ENCODE data around the gene MACF1. TPM values are rescaled to one million over a fixed set of nuclear protein-coding genes. Genes with fewer than 3 reads are reported as not detected.
A peak's percentile ranks its signal among the peaks of the same experiment; 100 is the strongest.

MACF1 gene
- total RNA-seq, 4 donors from 2014 or later = 386 to 627 (median 576) TPM

DNA sequence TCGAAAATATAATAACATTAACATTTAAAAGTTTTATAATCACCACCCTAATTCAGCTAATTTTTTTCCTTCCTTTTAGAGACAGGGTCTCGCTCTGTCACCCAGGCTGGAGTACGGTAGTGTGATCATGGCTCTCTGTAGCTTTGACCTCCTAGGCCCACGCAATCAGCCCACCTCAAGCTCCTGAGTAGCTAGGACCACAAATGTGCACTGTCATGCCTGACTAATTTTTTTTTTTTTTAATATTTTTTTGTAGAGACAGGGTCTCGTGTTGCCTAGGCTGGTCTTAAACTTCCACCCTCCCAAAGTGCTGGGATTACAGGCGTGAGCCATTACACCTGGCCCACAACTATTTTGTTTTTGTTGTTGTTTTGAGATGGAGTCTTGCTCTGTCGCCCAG, 172.2 kb downstream of the MACF1 start:
- H3K36me3 ChIP-seq = peaks cover 29 to 98% (median 70%) of the 10 kb centered on the region in 4 donors
- H3K4me3 ChIP-seq = no peak overlapping the region
- TF ChIP-seq POLR2AphosphoS5 (IDR thresholded peaks at IDR 0.05) (no peak), CTCF (IDR thresholded peaks at IDR 0.05) (no peak), EP300 (IDR thresholded peaks at IDR 0.05) (no peak), POLR2A (IDR thresholded peaks at IDR 0.05; ENCODE audit: low read depth) (no peak)
- peaks cover 0 to 13% (median 4%) of the 10 kb centered on the region in 4 donors for H3K4me1 ChIP-seq
- H3K27ac ChIP-seq (replicated peaks in 1 of 4) = no peak overlapping the region
- H3K27me3 ChIP-seq = no peaks in the 10 kb centered on the region
- no peaks in the 10 kb centered on the region for H3K9me3 ChIP-seq
- DNase-seq (ENCODE audit: extremely low spot score) = no peak
- intact Hi-C loops (cut with DNase I) = loop anchor here (5.0 kb wide), 1 partner anchor 36 kb away; no protein-coding TSS in a partner anchor
- 88% methylated on average over 7 of the region's 7 CpGs for WGBS

GRCh38 chr1:39378377-39378776, 173.9 kb downstream of the MACF1 start:
- Histone ChIP-seq H3K4me1 (peaks cover 0 to 18% (median 9%) of the 10 kb centered on the region in 4 donors), H3K9me3 (no peaks in the 10 kb centered on the region), H3K27me3 (no peaks in the 10 kb centered on the region), H3K4me3 (no peak overlapping the region), H3K27ac (replicated peaks in 1 of 4) (peak overlapping the region in 2 of 4 donors; percentile 27 to 29), H3K36me3 (peaks cover 39 to 98% (median 70%) of the 10 kb centered on the region in 4 donors)
- peak in 2 of 3 experiments; percentile 29 to 35 for TF ChIP-seq CTCF (IDR thresholded peaks at IDR 0.05)
- no peak for TF ChIP-seq EP300 (IDR thresholded peaks at IDR 0.05)
- intact Hi-C loops (cut with DNase I) = loop anchor here (5.0 kb wide), 1 partner anchor 34 kb away; no protein-coding TSS in a partner anchor
- no peak for DNase-seq (ENCODE audit: extremely low spot score)
- WGBS = 18% methylated on average over 2 of the region's 2 CpGs

GRCh38 chr1:39379187-39379586, 174.7 kb downstream of the MACF1 start:
- peaks cover 31 to 97% (median 67%) of the 10 kb centered on the region in 4 donors for H3K36me3 ChIP-seq
- no peaks in the 10 kb centered on the region for H3K9me3 ChIP-seq
- H3K27ac ChIP-seq (replicated peaks in 1 of 4) = peak overlapping the region in 1 of 4 donors; percentile 29
- intact Hi-C loops (cut with DNase I) = loop anchor here (5.0 kb wide), 1 partner anchor 33 kb away; no protein-coding TSS in a partner anchor
- H3K4me1 ChIP-seq = peaks cover 0 to 23% (median 17%) of the 10 kb centered on the region in 4 donors
- H3K27me3 ChIP-seq = no peaks in the 10 kb centered on the region
- 77% methylated on average over 2 of the region's 2 CpGs for WGBS
- H3K4me3 ChIP-seq = no peak overlapping the region
- DNase-seq (ENCODE audit: extremely low spot score) = no peak
- TF ChIP-seq CTCF (IDR thresholded peaks at IDR 0.05) (no peak), POLR2A (IDR thresholded peaks at IDR 0.05; ENCODE audit: low read depth) (no peak), POLR2AphosphoS5 (IDR thresholded peaks at IDR 0.05) (no peak), EP300 (IDR thresholded peaks at IDR 0.05) (no peak)

- H3K9me3 ChIP-seq = no peaks in the 10 kb centered on the region
- DNase-seq (ENCODE audit: extremely low spot score) = no peak
- peak overlapping the region in 3 of 4 donors; percentile 4 to 23 (median 18) for H3K27ac ChIP-seq (replicated peaks in 1 of 4)
- TF ChIP-seq EP300 (IDR thresholded peaks at IDR 0.05) (no peak), CTCF (IDR thresholded peaks at IDR 0.05) (no peak), POLR2AphosphoS5 (IDR thresholded peaks at IDR 0.05) (no peak)
- intact Hi-C loops (cut with DNase I) = no loop called here
- no peak overlapping the region for H3K4me3 ChIP-seq
- peaks cover 0 to 32% (median 25%) of the 10 kb centered on the region in 4 donors for H3K4me1 ChIP-seq
- H3K27me3 ChIP-seq = no peaks in the 10 kb centered on the region
- peaks cover 31 to 90% (median 64%) of the 10 kb centered on the region in 4 donors for H3K36me3 ChIP-seq
These were observed 175.5 kb downstream of the MACF1 start for GRCh38 chr1:39380036-39380435.

DNA sequence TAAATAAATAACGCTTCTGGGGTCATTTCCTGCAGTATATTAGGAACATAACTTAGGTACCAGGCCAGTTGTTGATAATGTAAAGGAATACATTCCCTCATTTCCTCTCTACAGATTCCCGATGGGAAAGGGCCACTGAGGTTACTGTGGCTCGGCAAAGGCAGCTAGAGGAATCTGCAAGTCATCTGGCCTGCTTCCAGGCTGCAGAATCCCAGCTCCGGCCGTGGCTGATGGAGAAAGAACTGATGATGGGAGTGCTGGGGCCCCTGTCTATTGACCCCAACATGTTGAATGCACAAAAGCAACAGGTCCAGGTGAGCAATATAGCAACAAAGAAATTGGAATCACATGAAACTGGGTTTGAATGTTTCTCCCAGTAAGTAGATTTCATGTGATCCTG, 177.3 kb downstream of the MACF1 start:
- Histone ChIP-seq H3K9me3 (no peaks in the 10 kb centered on the region), H3K36me3 (peaks cover 43 to 90% (median 68%) of the 10 kb centered on the region in 4 donors), H3K4me3 (no peak overlapping the region), H3K27me3 (no peaks in the 10 kb centered on the region), H3K27ac (replicated peaks in 1 of 4) (peak overlapping the region; percentile 49 to 80 (median 64)), H3K4me1 (peaks cover 2 to 45% (median 41%) of the 10 kb centered on the region in 4 donors)
- 18% methylated on average over 5 of the region's 5 CpGs for WGBS
- TF ChIP-seq CTCF (IDR thresholded peaks at IDR 0.05) (no peak), POLR2A (IDR thresholded peaks at IDR 0.05; ENCODE audit: low read depth) (no peak), POLR2AphosphoS5 (IDR thresholded peaks at IDR 0.05) (no peak), EP300 (IDR thresholded peaks at IDR 0.05) (no peak)
- no peak for DNase-seq (ENCODE audit: extremely low spot score)
- intact Hi-C loops (cut with DNase I) = no loop called here

Data from esophagus muscularis mucosa (tissue), 4 donors.